Mucosa of rectum (tissue), 2 donors: ENCODE data around the gene SPOCD1.

Experiments
- H3K27ac ChIP-seq, 2 donors: one replicate each; pipeline ENCODE4 v1.7.0; 2013; ENCODE audit warnings: inconsistent platforms in 2 of 2, low read depth in 2 of 2, low read length in 2 of 2
- H3K27me3 ChIP-seq, 2 donors: one replicate each; pipeline ENCODE4 v1.7.0; 2013; ENCODE audit warnings: low read length in 2 of 2; ENCODE audit not compliant: control insufficient read depth in 2 of 2, insufficient read depth in 2 of 2
- H3K36me3 ChIP-seq, 2 donors: one replicate each; pipeline ENCODE4 v1.7.0; 2013; ENCODE audit warnings: low read length in 2 of 2; ENCODE audit not compliant: control insufficient read depth in 2 of 2, insufficient read depth in 2 of 2
- H3K4me1 ChIP-seq, 2 donors: one replicate each; pipeline ENCODE4 v1.7.0; 2013; ENCODE audit warnings: low read length in 2 of 2, mild to moderate bottlenecking in 1 of 2; ENCODE audit not compliant: control insufficient read depth in 2 of 2, insufficient read depth in 2 of 2
- H3K4me3 ChIP-seq, 2 donors: one replicate each; pipeline ENCODE4 v1.7.0; 2013; ENCODE audit warnings: low read length in 2 of 2
- H3K9ac ChIP-seq, 2 donors: one replicate each; pipeline ENCODE4 v1.7.0; 2013; ENCODE audit warnings: low read length in 2 of 2, low read depth in 1 of 2, mild to moderate bottlenecking in 1 of 2
- H3K9me3 ChIP-seq, 2 donors: one replicate each; pipeline ENCODE4 v1.7.0; 2013; ENCODE audit warnings: low read length in 2 of 2; ENCODE audit not compliant: control insufficient read depth in 2 of 2
- donor health status: healthy.
- donor health status: Normal muscosa, but diverticular disease.

Gene SPOCD1

GRCh38 chr1:31802190-31803150 lies 13.4 kb downstream of the SPOCD1 start:
- Histone ChIP-seq H3K36me3 (no peaks in the 10 kb centered on the region), H3K9me3 (no peaks in the 10 kb centered on the region), H3K4me3 (peak overlapping the region in 1 of 2 donors; percentile 50), H3K27me3 (no peaks in the 10 kb centered on the region), H3K9ac (no peak overlapping the region), H3K27ac (no peak overlapping the region), H3K4me1 (no peaks in the 10 kb centered on the region)

GRCh38 chr1:31801458-31801857 lies 14.4 kb downstream of the SPOCD1 start:
- Histone ChIP-seq H3K9me3 (no peaks in the 10 kb centered on the region), H3K27ac (no peak overlapping the region), H3K4me1 (no peaks in the 10 kb centered on the region), H3K9ac (no peak overlapping the region), H3K4me3 (no peak overlapping the region), H3K27me3 (no peaks in the 10 kb centered on the region), H3K36me3 (no peaks in the 10 kb centered on the region)

DNA sequence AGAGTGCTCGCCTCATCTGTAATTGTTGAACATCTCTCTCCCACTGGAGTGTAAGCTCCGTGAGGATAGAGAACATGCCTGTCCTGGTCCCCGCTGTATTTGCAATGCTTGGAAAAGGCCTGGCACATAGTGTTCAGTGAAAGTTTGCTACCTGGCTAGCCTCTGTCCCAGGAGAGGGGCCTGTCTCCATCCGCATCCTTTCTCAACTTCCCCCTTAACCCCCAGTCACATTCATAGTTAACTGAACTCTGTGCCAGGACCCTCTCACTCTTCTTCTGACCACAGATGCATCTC lies 15.2 kb downstream of the SPOCD1 start:
- Histone ChIP-seq H3K27ac (no peak overlapping the region), H3K4me1 (no peaks in the 10 kb centered on the region), H3K9me3 (no peaks in the 10 kb centered on the region), H3K9ac (no peak overlapping the region), H3K4me3 (no peak overlapping the region), H3K36me3 (no peaks in the 10 kb centered on the region), H3K27me3 (no peaks in the 10 kb centered on the region)

DNA sequence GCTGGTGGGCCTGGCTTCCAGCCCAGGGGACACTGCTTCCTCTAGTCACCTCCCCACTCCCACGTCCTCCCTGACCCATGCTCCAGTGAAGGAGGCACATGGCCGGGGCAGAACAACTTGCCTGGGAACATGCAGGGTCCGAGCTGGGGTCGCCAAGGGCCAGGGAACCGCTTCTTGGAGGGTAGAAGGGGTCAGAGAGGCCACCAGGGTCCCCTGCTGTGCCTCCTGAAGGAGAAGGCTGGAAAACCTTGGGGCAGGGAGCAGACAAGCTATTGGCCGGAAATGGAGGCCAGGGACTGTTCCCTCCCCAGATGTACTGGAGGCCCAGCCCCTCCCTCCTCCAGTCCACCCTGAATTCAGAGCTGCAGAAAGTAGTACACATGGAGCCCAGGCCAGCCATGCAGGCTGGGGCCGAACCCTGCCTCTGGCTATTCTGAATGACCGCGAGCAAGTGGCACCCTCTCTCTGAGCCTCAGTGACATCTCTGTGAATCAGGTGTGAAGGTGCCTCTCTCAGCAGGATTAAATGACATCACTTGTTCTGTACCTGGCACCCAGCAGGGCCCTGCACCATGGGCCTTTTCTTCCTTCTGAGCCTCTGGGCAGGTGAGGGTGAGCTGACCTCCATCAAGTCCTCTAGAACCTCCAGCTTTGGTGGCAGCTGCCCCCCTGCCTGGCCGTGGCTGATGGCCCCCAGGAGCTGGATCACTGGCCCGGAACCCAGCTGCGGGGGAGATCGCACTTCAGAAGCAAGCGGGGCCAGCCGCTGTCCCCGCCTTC lies 15.7 kb downstream of the SPOCD1 start:
- no peaks in the 10 kb centered on the region for H3K4me1 ChIP-seq
- no peaks in the 10 kb centered on the region for H3K9me3 ChIP-seq
- H3K36me3 ChIP-seq, result no peaks in the 10 kb centered on the region
- H3K27ac ChIP-seq, result no peak overlapping the region
- no peaks in the 10 kb centered on the region for H3K27me3 ChIP-seq
- no peak overlapping the region for H3K4me3 ChIP-seq
- H3K9ac ChIP-seq, result no peak overlapping the region

DNA sequence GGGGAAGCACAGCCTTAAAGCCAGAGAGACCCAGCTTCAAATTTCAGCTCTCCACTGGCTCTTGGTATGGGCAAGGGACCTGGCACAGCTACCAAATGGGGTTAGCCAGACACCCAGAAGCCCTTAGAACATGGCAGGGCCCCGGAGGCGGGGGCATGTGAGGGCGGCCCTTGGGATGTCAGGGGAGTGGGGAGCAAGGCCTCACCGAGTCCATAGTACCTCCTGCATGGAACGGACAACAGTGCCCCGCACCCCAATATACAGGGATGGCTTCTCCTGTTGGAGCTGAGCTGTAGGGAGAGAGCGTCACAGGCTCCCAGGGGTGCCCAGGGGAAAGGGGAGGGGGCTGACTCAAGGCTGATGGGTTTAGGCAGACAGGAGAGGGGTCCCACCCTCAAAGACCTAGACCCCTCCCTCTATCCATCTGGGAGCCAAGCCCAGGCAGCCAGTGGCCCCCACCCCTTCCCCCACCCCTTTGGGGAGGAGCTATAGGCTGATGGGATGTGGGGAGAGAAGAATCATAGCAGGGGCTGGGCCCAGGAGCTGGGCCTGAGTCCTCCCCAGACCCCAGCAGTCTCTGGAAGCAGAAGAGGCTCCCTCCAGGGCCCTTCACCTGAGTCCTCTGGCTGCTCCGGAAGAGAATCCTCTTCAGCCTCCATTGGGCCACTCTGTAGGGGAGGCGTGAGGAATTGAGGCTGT lies 16.5 kb downstream of the SPOCD1 start:
- Histone ChIP-seq H3K27me3 (no peaks in the 10 kb centered on the region), H3K36me3 (no peaks in the 10 kb centered on the region), H3K27ac (no peak overlapping the region), H3K9me3 (no peaks in the 10 kb centered on the region), H3K4me3 (no peak overlapping the region), H3K9ac (no peak overlapping the region), H3K4me1 (no peaks in the 10 kb centered on the region)

GRCh38 chr1:31798433-31799195 lies 17.2 kb downstream of the SPOCD1 start:
- Histone ChIP-seq H3K27ac (no peak overlapping the region), H3K27me3 (no peaks in the 10 kb centered on the region), H3K4me3 (no peak overlapping the region), H3K9me3 (no peaks in the 10 kb centered on the region), H3K4me1 (no peaks in the 10 kb centered on the region), H3K36me3 (no peaks in the 10 kb centered on the region), H3K9ac (no peak overlapping the region)

- H3K9me3 ChIP-seq, result no peaks in the 10 kb centered on the region
- no peaks in the 10 kb centered on the region for H3K4me1 ChIP-seq
- H3K4me3 ChIP-seq, result no peak overlapping the region
- no peaks in the 10 kb centered on the region for H3K36me3 ChIP-seq
- H3K27ac ChIP-seq, result no peak overlapping the region
- H3K9ac ChIP-seq, result no peak overlapping the region
- H3K27me3 ChIP-seq, result no peaks in the 10 kb centered on the region
Measured at GRCh38 chr1:31798086-31798432, 17.8 kb downstream of the SPOCD1 start.

GRCh38 chr1:31797216-31797615 lies 18.6 kb downstream of the SPOCD1 start:
- H3K27ac ChIP-seq, result no peak overlapping the region
- no peaks in the 10 kb centered on the region for H3K36me3 ChIP-seq
- no peak overlapping the region for H3K4me3 ChIP-seq
- no peaks in the 10 kb centered on the region for H3K9me3 ChIP-seq
- H3K9ac ChIP-seq, result no peak overlapping the region
- H3K4me1 ChIP-seq, result no peaks in the 10 kb centered on the region
- H3K27me3 ChIP-seq, result no peaks in the 10 kb centered on the region

DNA sequence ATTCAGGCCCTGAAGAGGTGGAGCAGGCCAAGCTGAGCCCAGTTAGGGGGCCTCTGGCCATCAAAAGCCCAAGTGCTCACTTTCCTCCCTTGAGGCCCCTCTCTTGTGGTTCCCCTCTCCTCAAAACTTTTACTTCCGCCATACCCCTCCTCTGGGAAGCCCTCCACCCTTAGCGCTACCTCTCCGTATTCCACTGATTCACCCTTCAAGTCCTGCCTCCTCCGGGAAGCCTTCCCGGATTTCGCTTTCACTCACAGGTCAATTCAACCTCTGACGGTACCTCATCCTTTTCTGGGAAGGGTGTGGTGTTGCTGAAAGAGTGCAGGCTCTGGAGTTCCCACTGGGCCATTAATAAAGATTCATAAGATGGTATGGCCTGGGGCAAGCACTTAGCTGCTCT lies 19.1 kb downstream of the SPOCD1 start:
- no peak overlapping the region for H3K9ac ChIP-seq
- no peaks in the 10 kb centered on the region for H3K9me3 ChIP-seq
- H3K36me3 ChIP-seq, result no peaks in the 10 kb centered on the region
- H3K4me3 ChIP-seq, result no peak overlapping the region
- H3K27ac ChIP-seq, result no peak overlapping the region
- no peaks in the 10 kb centered on the region for H3K27me3 ChIP-seq
- H3K4me1 ChIP-seq, result no peaks in the 10 kb centered on the region
